BJ (cell line): ENCODE results near the gene PDE1C. TPM values are rescaled to one million over a fixed set of nuclear protein-coding genes. Genes with fewer than 3 reads are reported as not detected.
A peak's percentile ranks its signal among the peaks of the same experiment; 100 is the strongest.

Experiments
- CTCF ChIA-PET: fragments of 350-600 bp; formaldehyde crosslinking; extraction: SDS; loops from one replicate; lab custom pipeline; 2021; ENCODE audit warnings: antibody characterized with exemption, inconsistent platforms; lab: Yijun Ruan, JAX
- POLR2A ChIA-PET: fragments of 300-600 bp; sonication (Branson Sonifier 250); formaldehyde crosslinking; extraction: SDS; loops from one replicate; lab custom pipeline; 2021; ENCODE audit warnings: antibody characterized with exemption; lab: Charles Lee
- DNase-seq: peaks from one replicate; pipeline ENCODE4 v3.0.0-alpha.2; 2011; ENCODE audit warnings: low read depth
- H3K27me3 ChIP-seq: 2 replicates; pipeline ENCODE4 v1.6.0; 2011; ENCODE audit warnings: low read length; ENCODE audit not compliant: control insufficient read depth, insufficient read depth
- H3K36me3 ChIP-seq: 2 replicates; pipeline ENCODE4 v1.5.1; 2011; ENCODE audit warnings: low read length; ENCODE audit not compliant: control insufficient read depth, insufficient read depth
- H3K4me3 ChIP-seq: 2 replicates; pipeline ENCODE4 v1.5.1; 2011; ENCODE audit warnings: low read depth, mild to moderate bottlenecking, control low read depth, low read length
- polyA plus RNA-seq: library from polyadenylated mRNA; depleted of rRNA; stranded (reverse); fragments of >200 nt; gene quantifications from 2 replicates; pipeline ENCODE4 v1.2.3, GENCODE V29; 2011
- TF ChIP-seq, protein P1 (sequence below): IDR thresholded peaks from 2 replicates; pipeline ENCODE4 v1.5.1; 2011; ENCODE audit warnings: low read depth, mild to moderate bottlenecking, control low read depth, inconsistent platforms, low read length, moderate library complexity; ENCODE audit not compliant: insufficient read depth

The PDE1C gene
- polyA plus RNA-seq, 1 experiment, result 19.6 TPM

DNA sequence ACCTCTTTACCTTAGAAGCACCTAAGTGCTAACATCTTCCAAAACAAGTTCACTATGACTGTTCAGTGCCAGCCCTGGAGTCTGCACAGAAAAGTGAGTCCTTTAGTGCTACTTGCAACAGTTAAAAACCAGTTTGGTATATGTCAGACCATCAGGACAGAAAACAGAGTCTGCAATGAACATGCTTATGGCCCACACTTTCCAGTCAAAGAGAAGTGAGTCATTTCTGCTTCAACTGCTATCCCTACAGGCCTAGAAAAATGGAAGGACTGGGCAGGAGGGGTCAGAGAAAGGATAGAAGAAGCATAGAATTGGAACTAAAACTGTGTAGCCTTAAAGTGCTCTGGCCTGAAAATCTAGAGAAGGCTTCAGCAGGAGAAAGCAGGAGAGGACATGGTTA lies 108.0 kb downstream of the PDE1C start:
- Histone ChIP-seq H3K4me3 (no peak overlapping the region), H3K27me3 (no peaks in the 10 kb centered on the region), H3K36me3 (no peaks in the 10 kb centered on the region)
- CTCF ChIA-PET, result no interaction called here
- POLR2A ChIA-PET, result no interaction called here
- no peak for DNase-seq
- TF ChIP-seq, protein P1, sequence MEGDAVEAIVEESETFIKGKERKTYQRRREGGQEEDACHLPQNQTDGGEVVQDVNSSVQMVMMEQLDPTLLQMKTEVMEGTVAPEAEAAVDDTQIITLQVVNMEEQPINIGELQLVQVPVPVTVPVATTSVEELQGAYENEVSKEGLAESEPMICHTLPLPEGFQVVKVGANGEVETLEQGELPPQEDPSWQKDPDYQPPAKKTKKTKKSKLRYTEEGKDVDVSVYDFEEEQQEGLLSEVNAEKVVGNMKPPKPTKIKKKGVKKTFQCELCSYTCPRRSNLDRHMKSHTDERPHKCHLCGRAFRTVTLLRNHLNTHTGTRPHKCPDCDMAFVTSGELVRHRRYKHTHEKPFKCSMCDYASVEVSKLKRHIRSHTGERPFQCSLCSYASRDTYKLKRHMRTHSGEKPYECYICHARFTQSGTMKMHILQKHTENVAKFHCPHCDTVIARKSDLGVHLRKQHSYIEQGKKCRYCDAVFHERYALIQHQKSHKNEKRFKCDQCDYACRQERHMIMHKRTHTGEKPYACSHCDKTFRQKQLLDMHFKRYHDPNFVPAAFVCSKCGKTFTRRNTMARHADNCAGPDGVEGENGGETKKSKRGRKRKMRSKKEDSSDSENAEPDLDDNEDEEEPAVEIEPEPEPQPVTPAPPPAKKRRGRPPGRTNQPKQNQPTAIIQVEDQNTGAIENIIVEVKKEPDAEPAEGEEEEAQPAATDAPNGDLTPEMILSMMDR, result no peak

DNA sequence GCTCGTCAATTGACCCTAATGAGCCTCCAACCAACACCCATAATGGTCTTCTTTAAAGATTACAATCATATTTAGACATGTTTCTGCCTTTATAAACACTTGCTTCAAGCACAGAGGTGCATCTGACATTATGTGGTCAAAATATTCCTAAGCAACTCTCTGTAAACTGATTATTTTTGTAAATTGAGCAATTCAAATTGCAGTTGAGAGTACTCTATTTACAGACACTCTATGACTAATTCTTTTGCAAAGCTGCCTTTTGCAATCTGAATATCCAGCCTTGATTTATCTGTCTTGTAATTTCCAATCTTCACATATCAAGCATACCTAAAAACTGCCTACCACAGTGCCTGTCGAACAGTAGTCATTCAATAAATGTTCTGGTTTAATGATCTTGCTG lies 112.0 kb downstream of the PDE1C start:
- peak; percentile 49 for DNase-seq
- no peak overlapping the region for H3K4me3 ChIP-seq
- ChIA-PET CTCF (interaction anchor here (1.1 kb wide), 1 partner anchor 115 kb away, joined by 3 read pairs; no protein-coding TSS in a partner anchor), POLR2A (no interaction called here)
- TF ChIP-seq, protein P1, result no peak
- H3K36me3 ChIP-seq, result no peaks in the 10 kb centered on the region
- no peaks in the 10 kb centered on the region for H3K27me3 ChIP-seq

DNA sequence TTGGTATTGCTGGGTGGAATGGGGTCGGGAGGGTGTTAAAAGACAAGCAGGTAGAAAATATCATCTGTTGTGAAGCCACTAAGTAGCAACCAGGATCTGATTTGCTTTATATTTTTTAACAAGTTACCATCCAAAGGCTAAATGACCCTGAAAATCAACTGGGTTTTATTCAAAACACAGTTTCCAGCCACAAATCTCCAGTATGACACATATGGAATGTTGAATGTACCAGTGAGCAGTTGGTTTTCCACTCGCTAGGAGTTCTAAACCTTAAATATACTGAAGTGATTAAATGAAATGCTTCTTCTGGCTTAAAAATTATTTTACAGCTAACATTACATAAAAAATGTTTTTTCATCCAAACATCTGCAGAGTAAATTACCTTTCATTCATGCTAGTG lies 112.5 kb downstream of the PDE1C start:
- no peak overlapping the region for H3K4me3 ChIP-seq
- ChIA-PET POLR2A (no interaction called here), CTCF (interaction anchor here (0.6 kb wide), 1 partner anchor 132 kb away, joined by 3 read pairs; no protein-coding TSS in a partner anchor)
- TF ChIP-seq, protein P1, result no peak
- no peaks in the 10 kb centered on the region for H3K27me3 ChIP-seq
- DNase-seq, result no peak
- H3K36me3 ChIP-seq, result no peaks in the 10 kb centered on the region

DNA sequence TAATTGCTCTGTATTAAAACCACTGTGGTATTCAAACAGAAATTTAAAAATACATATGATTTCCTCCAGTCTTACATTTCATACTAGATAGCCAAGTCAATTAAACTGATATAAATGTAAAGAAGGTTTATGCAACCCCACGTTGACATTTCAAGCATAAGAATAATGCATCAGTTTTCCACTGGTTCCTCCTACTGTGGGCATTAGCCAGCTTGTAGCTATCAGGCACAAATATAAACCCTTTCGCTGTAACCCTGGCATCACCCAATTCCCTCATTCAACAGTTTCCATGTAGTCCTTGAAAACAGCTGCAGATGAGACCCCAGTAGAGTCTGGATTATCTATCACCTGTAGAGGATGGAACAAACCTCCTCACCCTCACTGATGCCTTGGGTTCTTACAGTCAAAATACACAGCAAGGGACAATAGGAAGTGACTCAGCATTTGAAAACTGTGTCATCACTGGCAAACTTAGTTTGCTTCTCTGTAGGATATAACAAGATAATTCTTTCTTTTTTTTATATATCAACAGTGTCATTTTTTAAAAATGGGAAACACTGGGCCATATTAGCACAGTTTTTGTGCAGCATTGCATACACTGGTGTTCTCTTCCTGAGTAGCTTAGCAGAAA lies 113.0 kb downstream of the PDE1C start:
- TF ChIP-seq, protein P1, result no peak
- H3K4me3 ChIP-seq, result no peak overlapping the region
- DNase-seq, result no peak
- no peaks in the 10 kb centered on the region for H3K27me3 ChIP-seq
- CTCF ChIA-PET, result interaction anchor here (0.6 kb wide), 1 partner anchor 131 kb away, joined by 3 read pairs; no protein-coding TSS in a partner anchor
- no peaks in the 10 kb centered on the region for H3K36me3 ChIP-seq
- POLR2A ChIA-PET, result interaction anchor here (0.6 to 0.7 kb wide), 3 partner anchors 9 to 204 kb away, joined by 3 to 6 read pairs (median 5); no protein-coding TSS in a partner anchor

DNA sequence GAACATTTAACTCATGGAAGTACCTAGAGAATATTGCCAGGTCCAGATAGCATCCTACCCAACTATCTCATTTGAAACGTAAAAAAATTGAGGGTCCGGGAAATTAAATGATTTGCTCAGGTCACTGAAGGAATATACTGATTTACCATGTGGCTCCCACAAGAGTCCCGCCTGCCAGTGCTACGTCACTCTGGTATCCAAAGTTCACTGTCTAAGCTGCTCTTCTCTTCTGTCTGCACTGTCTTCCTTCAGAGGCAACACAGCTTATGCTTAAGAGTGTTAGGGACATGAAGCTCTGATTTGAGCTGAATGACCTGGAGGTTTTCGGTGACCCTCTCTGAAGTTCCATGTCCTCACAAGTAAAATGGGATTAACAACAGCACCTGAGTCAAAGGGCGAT lies 114.6 kb downstream of the PDE1C start:
- DNase-seq, result no peak
- ChIA-PET POLR2A (no interaction called here), CTCF (no interaction called here)
- H3K27me3 ChIP-seq, result no peaks in the 10 kb centered on the region
- TF ChIP-seq, protein P1, result no peak
- no peak overlapping the region for H3K4me3 ChIP-seq
- no peaks in the 10 kb centered on the region for H3K36me3 ChIP-seq
